Tibial nerve (tissue), 4 donors: ENCODE data around the gene MDFI. TPM values are rescaled to one million over a fixed set of nuclear protein-coding genes. Genes with fewer than 3 reads are reported as not detected.

Experiments used
- DNase-seq, 2 donors: peaks; one replicate each; pipeline ENCODE4 v3.0.0-alpha.2; 2019; ENCODE audit warnings: low spot score in 2 of 2
- H3K27ac ChIP-seq, 4 donors: fragments of 200-600 bp; sonication (generic) in 3 of 4; one replicate each; pipeline ENCODE4 v1.5.1; 2017 to 2019; ENCODE audit warnings: mild to moderate bottlenecking in 1 of 4
- H3K27me3 ChIP-seq, 2 donors: fragments of 200-600 bp; sonication (generic) in 1 of 2; one replicate each; pipeline versions ENCODE4 v1.5.1 to v1.6.0; 2017 to 2019
- H3K36me3 ChIP-seq, 3 donors: fragments of 200-600 bp; sonication (generic); one replicate each; pipeline ENCODE4 v1.5.1; 2018 to 2019
- H3K4me1 ChIP-seq, 4 donors: fragments of 200-600 bp; sonication (generic) in 3 of 4; one replicate each; pipeline ENCODE4 v1.5.1; 2017 to 2019
- H3K4me3 ChIP-seq, 4 donors: fragments of 200-600 bp; sonication (generic) in 3 of 4; one replicate each; pipeline ENCODE4 v1.5.1; 2017 to 2019; ENCODE audit warnings: mild to moderate bottlenecking in 1 of 4, moderate library complexity in 1 of 4
- H3K9me3 ChIP-seq, 4 donors: fragments of 200-600 bp; sonication (generic) in 3 of 4; one replicate each; pipeline ENCODE4 v1.5.1; 2017 to 2019
- CTCF ChIP-seq, 5 experiments: fragments of 200-600 bp in 3 of 5; fragments of 450-650 bp in 2 of 5; sonication (generic) in 3 of 5; IDR thresholded peaks; one replicate each; pipeline ENCODE4 v1.5.1; 2016 to 2019; ENCODE audit warnings: antibody characterized with exemption in 5 of 5, mild to moderate bottlenecking in 3 of 5, moderate library complexity in 2 of 5
- EP300 ChIP-seq, 2 donors: sonication (generic); formaldehyde crosslinking; IDR thresholded peaks; one replicate each; pipeline ENCODE4 v1.6.1; 2017; ENCODE audit warnings: antibody characterized with exemption in 2 of 2, mild to moderate bottlenecking in 1 of 2
- POLR2A ChIP-seq, 2 donors: fragments of 450-650 bp; IDR thresholded peaks; one replicate each; pipeline ENCODE4 v1.6.1; 2017; ENCODE audit warnings: antibody characterized with exemption in 2 of 2, mild to moderate bottlenecking in 2 of 2, moderate library complexity in 2 of 2
- WGBS, 2 donors: methylation state at CpG; one replicate each; pipeline ENCODE4 v1.1.5; 2018; 5-methylcytosine and 5-hydroxymethylcytosine counted together
- small RNA-seq: library from RNA; depleted of rRNA; stranded (forward); fragments of <200 nt; gene quantifications from one replicate; pipeline ENCODE3, GENCODE V24; 2016
- total RNA-seq, 4 donors: library from RNA; depleted of rRNA; stranded (reverse); fragments of >200 nt; gene quantifications; one replicate each; pipeline ENCODE4 v1.1.0, GENCODE V29; 2016

The MDFI gene
- total RNA-seq, 4 donors from 2014 or later = 13.5 to 31.8 (median 20.7) TPM

GRCh38 chr6:41702771-41703494, 64.7 kb downstream of the MDFI start:
- 72 to 82% methylated on average over 11 to 14 of the region's 14 CpGs for WGBS, 2 donors
- no peak for DNase-seq
- Histone ChIP-seq H3K9me3 (no peaks in the 10 kb centered on the region), H3K27ac (peak overlapping the region in 1 of 4 donors; percentile 46), H3K4me3 (no peak overlapping the region), H3K36me3 (no peaks in the 10 kb centered on the region), H3K27me3 (no peaks in the 10 kb centered on the region), H3K4me1 (peaks cover 0 to 88% (median 56%) of the 10 kb centered on the region in 4 donors)
- TF ChIP-seq CTCF (IDR thresholded peaks at IDR 0.05) (no peak), EP300 (IDR thresholded peaks at IDR 0.05) (no peak), POLR2A (IDR thresholded peaks at IDR 0.05) (no peak)

Small RNAs within 50 kb of the gene (small RNA-seq; reads per million reads assigned to genes)
- gene MIR4641 = not detected

Other genes with a start within 250 kb of the MDFI start
- gene FOXP4, start 92.1 kb upstream of the MDFI start, total RNA-seq = 10 to 100 TPM; 11.1 to 16.2 (median 14.7) TPM
- gene TFEB, start 97.1 kb downstream of the MDFI start, total RNA-seq = 10 to 100 TPM; 19.2 to 28.8 (median 20.6) TPM
- not detected for gene PGC, start 108.9 kb downstream of the MDFI start, total RNA-seq
- 10 to 100 TPM in 2 of 4 donors, 1 to 10 TPM in 2; 4.4 to 11.4 (median 7.5) TPM for gene FRS3, start 141.4 kb downstream of the MDFI start, total RNA-seq
- gene PRICKLE4, start 142.3 kb downstream of the MDFI start, total RNA-seq = 10 to 100 TPM; 15.5 to 38.4 (median 23.0) TPM
- gene TOMM6, start 149.2 kb downstream of the MDFI start, total RNA-seq = 100 to 1,000 TPM in 2 of 4 donors, 10 to 100 TPM in 2; 76.1 to 121 (median 99.8) TPM